Renal pelvis (tissue), 4 donors: ENCODE results near the gene WDR27. TPM values are rescaled to one million over a fixed set of nuclear protein-coding genes. Genes with fewer than 3 reads are reported as not detected.

ENCODE experiments used
- DNase-seq: peaks from one replicate; pipeline ENCODE4 v3.0.0-alpha.2; 2013
- polyA plus RNA-seq, 3 donors: library from polyadenylated mRNA; unstranded; fragments of 120-200 nt; gene quantifications; one replicate each; pipeline ENCODE4 v1.2.1, GENCODE V29; 2013; ENCODE audit not compliant: insufficient read length in 3 of 3

WDR27 gene
- polyA plus RNA-seq, 3 donors, result 41.7 to 109 (median 100) TPM

DNA sequence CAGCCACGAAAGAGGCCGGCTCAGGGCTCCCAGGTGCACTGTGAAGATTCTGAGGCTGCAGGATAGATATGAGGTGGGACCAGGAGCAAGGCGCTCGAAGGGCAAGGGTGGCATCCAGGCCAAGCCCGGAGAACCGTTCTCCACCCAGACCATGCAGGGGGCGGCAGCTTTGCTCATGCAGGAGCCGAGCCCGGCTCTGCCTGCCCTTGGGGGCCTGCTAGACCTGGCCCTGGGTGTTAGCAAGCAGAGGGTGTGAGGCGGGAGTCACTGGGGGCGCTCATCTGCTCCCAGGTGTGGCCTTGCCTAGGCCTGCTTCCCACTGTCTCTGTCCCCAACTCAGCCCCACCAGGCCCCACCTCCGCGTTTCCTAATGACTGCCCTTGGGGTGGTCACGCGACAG, 59.4 kb downstream of the WDR27 start:
- no peak for DNase-seq

DNA sequence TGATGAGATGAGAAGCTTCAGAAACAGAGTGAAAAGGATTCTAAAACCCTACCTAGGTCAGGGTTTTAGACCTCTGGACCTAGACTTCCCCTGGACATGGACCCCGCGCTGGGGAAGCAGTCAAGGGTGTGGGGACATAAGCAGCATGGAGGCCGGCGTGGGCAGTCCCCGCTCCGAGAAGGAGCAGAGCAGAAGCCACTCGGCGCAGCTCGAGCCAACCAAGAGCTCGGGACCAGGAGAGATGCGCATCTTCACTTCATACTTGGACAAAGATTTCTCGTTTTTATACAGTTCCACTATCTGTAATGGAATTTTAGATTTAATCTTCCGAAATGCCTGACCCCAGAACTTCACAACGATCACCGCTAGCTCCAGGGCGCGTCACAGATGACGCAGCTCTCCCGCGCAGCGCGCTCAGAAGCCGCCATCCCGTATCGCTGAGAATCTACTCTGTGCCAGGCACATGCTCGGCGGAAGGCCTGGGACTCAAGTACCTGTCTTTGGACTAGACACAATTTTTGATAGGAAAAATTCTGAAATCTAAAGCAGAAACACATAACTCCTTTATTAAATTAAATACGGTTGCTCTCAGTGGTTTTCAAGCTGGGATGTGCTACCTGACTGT, 60.3 kb downstream of the WDR27 start:
- no peak for DNase-seq

DNA sequence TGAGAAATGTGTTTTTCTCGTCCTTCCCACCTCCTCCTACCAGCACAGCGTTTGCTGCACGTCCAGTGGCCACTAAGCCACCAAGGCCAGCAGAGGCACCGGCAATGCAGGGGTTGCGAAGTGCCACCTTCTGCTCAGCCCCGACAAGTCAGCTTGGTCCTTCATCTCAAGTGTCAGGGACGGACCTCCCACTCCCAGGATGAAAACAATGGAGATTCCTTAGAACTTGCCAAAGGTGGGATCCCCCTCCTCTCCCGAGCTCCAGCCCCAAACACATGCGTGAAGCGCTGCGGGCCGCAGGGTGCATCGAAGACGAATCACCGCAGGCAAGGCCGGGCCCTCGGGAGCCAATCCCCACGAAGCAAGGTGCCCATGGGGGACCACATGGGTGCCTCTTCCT, 60.8 kb downstream of the WDR27 start:
- DNase-seq, result no peak

DNA sequence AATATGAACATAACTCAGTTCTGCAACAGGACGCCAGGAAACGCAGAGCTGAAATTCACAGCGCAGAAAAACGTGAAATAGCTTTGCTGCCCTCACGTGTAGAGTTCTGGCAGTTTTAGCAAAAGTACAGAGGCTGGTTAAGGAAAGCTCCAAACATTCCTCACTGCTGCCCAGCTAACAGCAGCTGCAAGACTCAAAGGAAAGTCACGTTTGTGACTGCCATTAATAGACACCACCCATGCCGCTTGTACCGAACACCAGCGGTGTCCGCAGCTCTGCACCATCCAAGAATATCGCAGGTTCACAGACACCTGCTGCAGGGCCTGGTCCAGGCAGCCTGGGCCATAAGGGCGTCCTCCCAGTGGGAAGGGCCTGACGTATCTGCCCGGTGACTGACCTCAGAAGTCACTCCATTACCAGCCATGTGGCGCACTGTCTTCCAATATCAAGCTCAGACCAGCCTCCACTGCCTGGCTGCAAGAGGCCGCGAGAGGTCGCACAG, 61.4 kb downstream of the WDR27 start:
- no peak for DNase-seq

DNA sequence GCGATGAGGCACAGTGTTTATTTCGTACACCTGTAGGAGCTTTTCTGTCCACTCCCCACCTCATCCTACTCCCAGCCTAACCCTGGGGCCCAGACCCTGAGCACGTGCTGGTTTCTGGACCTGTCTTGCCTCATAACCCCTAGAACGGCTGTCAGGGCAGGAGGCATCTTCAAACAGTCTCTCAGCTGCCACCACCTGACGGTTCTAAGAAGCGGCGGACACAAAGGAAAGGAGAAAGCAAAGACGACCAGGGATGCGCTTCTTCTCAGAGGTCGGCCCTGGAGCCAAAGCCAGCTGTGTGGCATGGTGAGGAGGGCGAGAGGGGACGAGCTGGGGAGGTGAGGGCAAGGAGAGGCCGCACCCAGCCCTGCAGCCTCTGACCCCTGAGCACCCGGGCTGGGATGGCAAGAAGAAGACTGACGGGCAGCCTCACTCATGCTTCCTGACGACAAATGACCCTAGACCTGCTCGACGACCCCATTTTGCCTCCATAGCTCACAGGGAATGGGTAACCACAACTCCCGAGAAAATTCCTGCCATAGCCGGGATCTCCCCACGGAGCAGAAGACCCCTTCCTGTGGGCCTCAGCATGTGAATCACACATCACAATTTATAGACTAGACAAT, 62.1 kb downstream of the WDR27 start:
- no peak for DNase-seq

DNA sequence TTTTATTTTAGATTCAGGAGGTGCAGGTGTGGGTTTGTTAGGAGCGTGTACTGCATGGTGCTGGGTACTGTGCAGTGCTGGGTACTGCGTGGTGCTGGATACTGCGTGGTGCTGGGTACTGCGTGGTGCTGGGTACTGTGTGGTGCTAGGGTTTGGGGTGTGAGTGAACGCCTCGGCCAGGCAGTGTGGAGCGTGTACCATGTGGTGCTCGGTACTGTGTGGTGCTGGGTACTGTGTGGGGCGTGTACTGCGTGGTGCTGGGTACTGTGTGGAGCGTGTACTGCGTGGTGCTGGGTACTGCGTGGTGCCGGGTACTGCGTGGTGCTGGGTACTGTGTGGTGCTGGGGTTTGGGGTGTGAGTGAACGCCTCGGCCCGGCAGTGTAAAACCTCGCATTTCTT, 62.9 kb downstream of the WDR27 start:
- DNase-seq, result no peak

DNA sequence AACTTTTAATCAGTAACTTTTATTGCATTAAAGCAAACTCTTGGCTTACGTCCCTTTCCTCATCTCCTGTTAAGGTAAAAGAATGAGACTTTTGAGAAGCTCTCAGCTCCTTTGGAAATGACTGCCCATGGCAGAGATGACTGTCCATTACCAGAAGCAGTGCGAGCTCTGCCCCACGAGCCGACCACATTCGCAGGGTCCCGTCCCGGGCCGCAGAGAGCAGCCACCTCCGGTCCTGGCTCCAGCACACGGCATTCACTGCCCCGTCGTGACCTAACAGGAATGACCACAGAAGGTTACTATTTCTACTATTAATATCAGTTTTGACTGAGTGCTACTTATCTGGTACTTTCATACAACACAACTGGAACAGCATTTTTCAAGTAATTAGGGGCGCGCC, 63.4 kb downstream of the WDR27 start:
- no peak for DNase-seq

DNA sequence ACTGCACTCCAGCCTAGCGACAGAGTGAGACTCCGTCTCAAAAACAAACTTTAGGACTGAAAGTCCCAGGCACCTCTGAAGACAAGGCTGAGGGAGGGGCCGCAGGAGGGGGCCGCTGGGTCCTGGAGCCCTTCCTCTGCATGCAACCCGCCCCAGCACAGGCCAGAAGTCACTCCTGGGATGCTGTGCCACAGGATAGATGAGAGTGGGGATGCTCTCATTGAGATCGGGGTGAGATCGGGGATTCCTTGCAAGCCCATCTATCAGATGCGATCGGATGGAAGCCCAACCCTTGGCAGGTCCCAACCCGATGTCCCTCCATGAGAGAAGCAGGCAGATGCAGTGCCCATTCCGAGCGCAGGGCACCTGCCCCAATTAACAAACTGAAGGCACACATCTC, 66.5 kb downstream of the WDR27 start:
- DNase-seq, result no peak

DNA sequence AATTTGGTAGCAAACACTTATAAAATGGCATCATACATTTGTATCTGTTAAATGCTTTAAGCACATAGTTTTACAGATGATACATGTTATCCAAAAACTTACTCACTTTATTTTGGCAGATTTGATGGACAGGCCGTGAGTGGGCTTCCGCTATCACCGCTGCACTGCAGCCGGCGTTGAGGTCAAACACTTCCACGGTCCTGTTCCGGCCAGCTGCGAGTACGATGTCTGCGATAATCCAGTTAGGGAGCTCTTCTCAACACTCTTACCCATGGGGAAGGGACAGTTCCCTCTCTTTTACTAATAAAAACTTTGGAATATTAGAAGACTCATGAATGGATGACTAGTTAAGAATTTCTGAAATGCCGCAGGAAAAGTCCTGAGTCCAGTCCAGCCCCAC, 69.0 kb downstream of the WDR27 start:
- DNase-seq, result no peak

DNA sequence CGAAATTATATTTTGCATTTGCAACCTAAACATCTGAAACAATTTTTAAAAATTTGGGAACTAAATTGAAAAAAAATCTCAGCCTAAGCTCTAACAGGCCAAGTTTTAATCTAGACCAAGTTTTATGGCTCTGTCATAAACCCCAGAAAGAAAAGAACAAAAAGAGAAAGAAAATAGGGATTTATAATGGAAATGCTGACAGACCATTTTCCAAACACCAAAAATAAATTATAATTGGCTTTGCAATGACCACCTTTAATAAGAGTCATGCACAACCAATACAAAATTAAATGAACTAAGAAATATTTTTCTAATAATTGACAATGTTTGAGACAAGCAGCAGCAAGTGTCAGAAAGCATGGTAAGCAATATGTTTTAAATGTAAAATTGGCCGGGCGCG, 72.6 kb downstream of the WDR27 start:
- no peak for DNase-seq

DNA sequence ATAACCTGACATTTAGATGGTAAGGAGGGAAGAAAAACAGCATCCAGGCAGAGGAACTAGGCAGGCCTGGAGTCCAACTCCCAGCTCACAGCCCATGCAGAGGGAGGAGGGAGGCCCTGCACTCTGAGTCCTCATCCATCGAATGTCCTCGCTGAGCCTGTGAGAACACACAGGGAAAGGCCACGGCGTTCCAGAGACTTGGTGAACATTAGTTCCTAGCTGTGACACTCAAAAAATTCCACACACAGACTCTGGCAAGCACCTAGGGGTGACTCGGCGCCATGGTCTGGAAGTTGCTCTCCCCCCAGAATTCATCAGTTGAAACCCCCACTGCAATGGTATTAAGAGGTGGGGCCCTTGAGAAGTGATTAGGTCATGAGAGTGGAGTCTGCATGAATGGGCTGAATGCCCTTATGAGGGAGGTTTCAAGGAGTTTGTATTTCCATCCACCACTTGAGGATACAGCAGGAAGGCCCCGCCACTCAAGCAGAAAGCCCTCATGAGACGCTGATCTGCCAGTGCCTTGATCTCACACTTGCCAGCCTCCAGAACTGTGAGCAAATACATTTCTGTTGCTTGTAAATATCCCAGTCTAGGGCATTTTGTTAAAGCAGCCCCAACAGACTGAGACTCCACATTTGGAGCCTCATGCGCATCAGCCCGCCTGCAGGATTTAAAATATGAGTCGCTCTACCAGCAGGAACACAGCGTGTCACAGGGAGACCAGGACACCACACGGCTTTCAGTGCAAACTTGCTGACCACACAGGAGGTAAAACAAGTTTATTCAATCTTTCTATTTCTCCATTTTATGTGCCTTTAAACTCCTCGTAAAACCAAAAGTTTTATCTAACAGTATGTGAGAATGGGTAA, 73.9 kb downstream of the WDR27 start:
- no peak for DNase-seq

DNA sequence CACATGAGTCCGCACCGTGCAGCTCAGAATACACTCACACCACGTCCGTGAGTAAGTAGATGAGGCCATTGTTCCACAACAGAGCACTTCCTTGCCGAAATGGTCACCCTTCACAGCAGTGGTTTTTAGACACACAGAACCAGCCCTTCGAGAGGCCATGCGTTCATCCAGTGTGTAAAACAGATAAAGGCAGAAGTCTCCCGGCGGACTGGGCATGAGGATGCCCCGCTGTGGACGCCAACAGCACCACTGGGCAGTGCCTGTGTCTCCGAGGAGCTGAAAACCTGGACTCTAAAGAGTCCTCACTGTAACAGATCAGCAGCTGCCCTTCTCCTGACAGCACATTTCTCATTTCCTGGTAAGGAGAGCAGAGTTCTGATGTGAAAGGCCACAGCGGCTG, 75.2 kb downstream of the WDR27 start:
- DNase-seq, result peak; percentile 36

DNA sequence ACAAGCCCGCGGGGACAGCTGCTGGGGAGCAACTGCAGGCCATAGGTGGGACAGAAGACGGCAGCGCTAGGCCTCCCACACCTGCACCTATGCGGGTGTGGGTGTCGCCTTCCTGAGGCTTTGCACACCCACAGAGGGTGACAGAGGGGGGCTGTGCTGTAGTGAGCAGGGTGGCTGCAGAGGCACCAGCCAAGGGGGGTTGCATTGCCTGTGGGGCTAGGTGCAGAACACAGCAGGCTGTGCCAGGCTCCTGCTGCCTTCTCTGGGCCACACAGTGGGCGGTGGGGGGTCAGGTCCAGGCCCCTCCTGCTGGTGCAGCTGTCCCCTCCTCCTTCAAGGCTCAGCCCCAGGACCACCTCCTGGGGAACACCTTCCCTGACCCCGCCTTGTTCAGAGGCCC, 75.7 kb downstream of the WDR27 start:
- DNase-seq, result no peak

DNA sequence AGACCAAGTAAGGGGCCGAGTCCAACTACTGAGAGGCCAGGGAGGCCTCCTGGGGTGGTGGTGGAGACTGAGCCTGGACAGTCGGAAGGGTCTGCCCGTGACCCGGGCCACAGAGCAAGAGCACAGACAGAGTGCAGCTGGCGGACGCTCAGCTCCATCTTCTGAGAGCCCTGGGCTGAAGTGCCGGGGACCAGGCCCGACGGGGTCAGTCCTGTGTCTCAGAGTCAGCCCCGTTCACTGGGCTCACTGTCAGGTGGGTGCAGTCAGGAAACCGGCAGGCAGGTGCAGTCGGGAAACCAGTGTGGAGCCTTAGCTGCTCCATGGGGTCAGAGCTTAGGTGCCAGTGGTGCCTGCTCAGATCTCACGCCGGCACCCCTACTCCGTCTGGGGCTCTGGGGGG, 76.5 kb downstream of the WDR27 start:
- DNase-seq, result no peak

DNA sequence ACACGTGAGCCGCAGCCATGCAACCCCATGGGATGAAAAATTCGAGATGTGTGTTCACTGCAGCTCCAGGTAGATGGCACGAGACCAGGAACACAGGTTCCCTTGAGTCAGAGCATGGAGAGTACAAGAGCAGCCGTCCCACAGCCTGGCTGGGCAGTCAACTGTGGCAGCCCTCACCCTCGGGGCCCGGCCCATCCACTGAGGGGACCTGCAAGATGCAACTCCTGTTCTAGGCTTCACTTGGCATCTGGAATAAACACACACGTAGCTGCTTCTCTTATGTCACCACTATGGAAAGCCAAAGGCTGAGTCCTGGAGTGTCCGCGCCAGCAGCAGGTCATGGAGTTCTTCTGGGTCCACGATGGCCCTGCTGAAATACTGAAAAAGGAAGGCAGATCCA, 77.0 kb downstream of the WDR27 start:
- no peak for DNase-seq

DNA sequence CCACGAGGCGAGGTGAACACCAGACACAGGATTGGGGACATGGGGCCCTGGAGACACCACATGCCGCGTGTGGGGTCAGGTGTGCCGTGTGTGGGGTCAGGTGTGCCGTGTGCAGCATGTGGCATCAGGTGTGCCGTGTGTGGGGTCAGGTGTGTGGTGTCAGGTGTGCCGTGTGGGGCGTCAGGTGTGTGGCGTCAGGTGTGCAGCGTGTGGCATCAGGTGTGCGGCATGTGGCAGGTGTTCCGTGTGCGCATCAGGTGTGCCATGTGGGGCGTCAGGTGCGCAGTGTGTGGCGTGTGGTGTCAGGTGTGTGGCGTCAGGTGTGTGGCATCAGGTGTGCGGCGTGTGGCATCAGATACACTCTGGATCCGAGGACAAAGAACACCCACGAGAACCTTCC, 77.9 kb downstream of the WDR27 start:
- no peak for DNase-seq

DNA sequence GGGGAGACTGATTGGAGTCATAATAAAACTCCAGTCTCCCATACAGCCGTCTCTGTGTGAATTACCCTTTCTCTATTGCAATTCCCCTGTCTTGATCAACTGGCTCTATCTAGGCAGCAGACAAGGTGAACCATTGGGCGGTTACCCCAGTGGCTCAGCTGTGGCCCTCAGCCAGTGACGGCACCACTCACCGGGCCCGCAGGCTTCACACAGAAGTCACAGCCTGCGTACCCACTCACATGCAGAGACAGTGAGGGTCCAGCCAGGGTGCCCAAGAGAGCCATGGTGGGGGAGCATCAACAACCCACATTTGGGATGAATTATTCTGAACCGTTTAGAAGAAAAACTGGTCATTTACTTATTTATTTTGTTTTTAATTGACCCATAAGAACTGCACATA, 78.5 kb downstream of the WDR27 start:
- no peak for DNase-seq

DNA sequence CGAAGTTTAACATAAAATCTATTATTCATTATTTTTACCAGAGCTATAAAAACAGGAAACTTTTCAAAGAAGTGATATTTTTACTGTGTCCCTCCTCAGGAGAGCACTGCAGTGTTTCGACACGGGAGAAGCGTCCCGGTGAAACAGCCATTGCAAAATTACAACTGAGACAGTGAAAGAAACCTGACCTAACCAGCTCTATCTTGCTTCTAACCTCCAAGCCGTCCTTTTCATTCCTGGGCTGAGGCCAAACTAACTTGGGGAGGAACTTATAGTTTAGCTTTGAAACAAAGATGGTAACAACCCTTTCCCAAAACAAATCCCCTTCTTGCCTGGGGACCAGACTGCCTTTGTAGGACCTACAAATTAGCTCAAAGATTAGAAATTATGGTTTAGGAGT, 79.2 kb downstream of the WDR27 start:
- DNase-seq, result no peak

DNA sequence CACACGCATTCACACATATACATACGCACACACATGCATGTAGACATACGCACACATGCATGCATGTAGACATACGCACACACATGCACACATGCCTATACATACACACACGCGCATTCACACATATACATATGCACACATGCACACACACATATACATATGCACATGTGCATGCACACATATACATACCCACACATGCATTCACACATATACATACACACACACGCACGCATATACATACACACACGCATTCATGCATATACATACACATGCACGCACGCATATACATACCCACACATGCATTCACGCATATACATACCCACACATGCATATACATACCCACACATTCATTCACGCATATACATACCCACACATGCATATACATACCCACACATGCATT, 80.5 kb downstream of the WDR27 start:
- DNase-seq, result no peak

DNA sequence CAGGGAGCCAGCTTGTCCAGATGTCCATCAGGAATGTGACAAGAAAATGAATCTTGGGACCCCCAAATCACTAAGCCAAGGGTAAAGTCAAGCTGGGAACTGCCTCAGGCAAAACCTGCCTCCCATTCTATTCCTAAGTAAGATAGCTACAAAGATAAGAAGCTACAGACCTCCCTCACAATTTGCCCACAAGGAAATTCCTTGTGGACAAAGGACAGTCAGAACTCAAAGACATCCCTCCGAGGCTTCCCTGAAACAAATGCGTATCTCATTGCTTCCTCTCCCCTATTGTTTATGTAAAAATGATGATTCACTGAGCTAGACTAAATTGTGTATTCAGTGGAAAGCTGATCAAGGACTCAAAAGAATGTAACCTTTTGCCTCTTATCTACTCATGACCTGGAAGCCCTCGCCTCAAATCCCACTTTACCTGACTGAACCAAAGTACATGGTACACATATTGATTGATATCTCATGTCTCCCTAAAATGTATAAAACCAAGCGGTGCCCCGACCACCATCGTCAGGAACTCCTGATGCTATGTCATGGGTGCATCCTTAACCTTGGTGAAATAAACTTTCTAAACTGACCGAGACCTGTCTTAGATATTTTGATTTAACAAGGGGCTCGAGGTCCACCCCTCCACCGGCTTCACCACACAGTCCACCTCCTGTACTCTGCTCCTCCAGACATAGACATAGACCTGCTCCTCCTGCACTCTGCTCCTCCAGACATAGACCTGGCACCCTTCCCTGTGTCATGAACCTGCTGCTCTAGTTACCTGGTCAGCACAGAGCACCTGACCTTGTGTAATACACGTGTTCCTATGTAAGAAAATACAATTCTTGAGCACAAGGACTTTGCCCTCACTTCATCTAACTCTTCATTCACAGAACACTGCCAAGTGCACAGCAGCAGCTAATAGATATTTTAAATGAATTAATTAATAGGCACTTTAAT, 81.4 kb downstream of the WDR27 start:
- DNase-seq, result no peak

DNA sequence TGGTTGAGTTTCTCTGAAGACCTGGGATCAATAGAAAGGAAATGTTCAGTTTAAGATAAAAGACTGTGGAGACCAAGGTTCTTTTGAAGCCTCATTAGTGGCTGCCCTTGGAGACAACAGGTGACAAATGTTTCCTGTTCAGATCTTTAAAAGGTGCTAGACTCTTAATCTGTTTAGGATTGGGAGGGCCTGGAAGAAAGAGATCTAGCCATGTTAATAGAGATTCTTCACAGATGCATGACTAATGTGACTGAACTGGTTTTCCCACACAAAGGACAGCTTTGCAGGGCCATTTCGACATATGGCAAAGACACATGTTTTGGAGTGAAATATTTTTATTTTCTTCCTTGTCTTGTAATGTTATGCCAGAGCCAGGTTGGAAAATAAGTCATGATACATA, 82.2 kb downstream of the WDR27 start:
- DNase-seq, result no peak
